ENCODE measurements around the gene AKAP12.
A peak's percentile ranks its signal among the peaks of the same experiment; 100 is the strongest.

The AKAP12 gene

GRCh38 chr6:151239603-151240035, at the start of gene AKAP12:
AKAP12 (plus strand) TSS chr6:151239967; CDS start chr6:151240563, 596 bp downstream.
- H3K4me3 ChIP-seq (ENCODE audit: control insufficient read depth, low read depth, low read length), result peak within 1 kb of the TSS; percentile 70
- no peak for DNase-seq (ENCODE audit: low read depth)
- TF ChIP-seq CTCF (IDR thresholded peaks at IDR 0.05; ENCODE audit: control insufficient read depth, insufficient read depth, low read depth, low read length, missing control alignments), result no peak

- H3K4me3 ChIP-seq (ENCODE audit: control insufficient read depth, low read depth, low read length), result no peak overlapping the region
- TF ChIP-seq CTCF (IDR thresholded peaks at IDR 0.05; ENCODE audit: control insufficient read depth, insufficient read depth, low read depth, low read length, missing control alignments), result no peak
- no peak for DNase-seq (ENCODE audit: low read depth)
Measured at GRCh38 chr6:151191527-151191926, 48.2 kb upstream of the AKAP12 start.

- H3K4me3 ChIP-seq (ENCODE audit: control insufficient read depth, low read depth, low read length), result no peak overlapping the region
- TF ChIP-seq CTCF (IDR thresholded peaks at IDR 0.05; ENCODE audit: control insufficient read depth, insufficient read depth, low read depth, low read length, missing control alignments), result no peak
- peak; percentile 62 for DNase-seq (ENCODE audit: low read depth)
Measured at GRCh38 chr6:151196555-151196954, 43.2 kb upstream of the AKAP12 start.

- no peak for DNase-seq (ENCODE audit: low read depth)
- TF ChIP-seq CTCF (IDR thresholded peaks at IDR 0.05; ENCODE audit: control insufficient read depth, insufficient read depth, low read depth, low read length, missing control alignments), result no peak
- no peak overlapping the region for H3K4me3 ChIP-seq (ENCODE audit: control insufficient read depth, low read depth, low read length)
Measured at GRCh38 chr6:151197556-151197955, 42.2 kb upstream of the AKAP12 start.

- DNase-seq (ENCODE audit: low read depth), result no peak
- TF ChIP-seq CTCF (IDR thresholded peaks at IDR 0.05; ENCODE audit: control insufficient read depth, insufficient read depth, low read depth, low read length, missing control alignments), result no peak
- no peak overlapping the region for H3K4me3 ChIP-seq (ENCODE audit: control insufficient read depth, low read depth, low read length)
Measured at GRCh38 chr6:151199991-151200390, 39.8 kb upstream of the AKAP12 start.

- no peak for DNase-seq (ENCODE audit: low read depth)
- TF ChIP-seq CTCF (IDR thresholded peaks at IDR 0.05; ENCODE audit: control insufficient read depth, insufficient read depth, low read depth, low read length, missing control alignments), result no peak
- H3K4me3 ChIP-seq (ENCODE audit: control insufficient read depth, low read depth, low read length), result no peak overlapping the region
Measured at GRCh38 chr6:151205721-151206600, 33.8 kb upstream of the AKAP12 start.
